ENCODE data around the gene ADAMTS10. TPM values are rescaled to one million over a fixed set of nuclear protein-coding genes. Genes with fewer than 3 reads are reported as not detected.
"Not testable (repeated sequence)": the region's sequence is repeated elsewhere in the genome, so short reads cannot be mapped to it uniquely, and the experiment has no call there.

The ADAMTS10 gene
- polyA plus RNA-seq, 2 donors, result 7.3 to 11.7 TPM

DNA sequence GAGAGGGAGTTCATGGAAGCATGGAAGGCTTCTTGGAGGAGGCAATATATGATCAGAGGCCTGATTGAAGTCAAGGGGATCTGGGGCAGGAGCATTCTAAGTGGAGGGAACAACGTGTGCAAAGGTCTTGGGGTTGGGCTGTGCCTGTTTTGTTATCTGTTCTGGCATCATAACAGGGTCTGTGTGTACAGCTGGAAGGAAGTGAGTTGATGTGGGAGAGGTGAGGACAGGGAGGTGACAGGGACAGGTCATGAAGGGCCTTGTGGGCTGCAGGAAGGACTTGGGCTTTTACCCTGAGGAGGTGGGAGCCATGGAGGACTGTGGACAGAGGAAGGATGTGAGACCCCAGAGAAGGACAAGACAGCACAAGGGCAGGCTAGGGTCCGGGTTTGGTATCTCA lies 18.7 kb upstream of the ADAMTS10 start:
- Histone ChIP-seq H3K27ac (ENCODE audit: low read depth in 2 of 2, low read length in 1 of 2) (no peak overlapping the region), H3K4me1 (ENCODE audit: control insufficient read depth in 2 of 2, insufficient read depth in 2 of 2, low read length in 1 of 2) (no peaks in the 10 kb centered on the region), H3K9me3 (ENCODE audit: control insufficient read depth in 2 of 2, insufficient read depth in 1 of 2, low read depth in 1 of 2, low read length in 1 of 2) (peaks cover 3 to 6% of the 10 kb centered on the region in 2 donors), H3K27me3 (ENCODE audit: control insufficient read depth in 1 of 2, insufficient read depth in 2 of 2, low read length in 2 of 2) (no peaks in the 10 kb centered on the region), H3K36me3 (ENCODE audit: control insufficient read depth in 2 of 2, insufficient read depth in 2 of 2, low read length in 1 of 2) (no peaks in the 10 kb centered on the region), H3K4me3 (ENCODE audit: low read depth in 1 of 2, low read length in 2 of 2) (no peak overlapping the region)
- 78 to 83% methylated on average over 2 of the region's 2 CpGs for WGBS, 2 donors

DNA sequence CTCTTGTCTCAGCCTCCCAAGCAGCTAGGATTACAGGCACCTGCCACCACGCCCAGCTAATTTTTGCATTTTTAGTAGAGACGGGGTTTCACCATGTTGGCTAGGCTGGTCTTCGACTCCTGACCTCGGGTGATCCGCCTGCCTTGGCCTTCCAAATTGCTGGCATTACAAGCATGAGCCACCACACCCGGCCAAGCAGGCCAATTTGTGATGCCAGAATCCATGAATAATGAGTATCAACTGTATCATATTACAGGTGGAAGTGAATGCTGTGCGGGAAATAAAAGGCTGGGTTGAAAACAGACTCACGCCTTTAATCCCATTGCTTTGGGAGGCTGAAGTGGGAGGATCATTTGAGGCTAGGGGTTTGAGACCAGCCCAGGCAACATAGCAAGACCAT lies 16.3 kb upstream of the ADAMTS10 start:
- Histone ChIP-seq H3K4me3 (ENCODE audit: low read depth in 1 of 2, low read length in 2 of 2) (no peak overlapping the region), H3K27ac (ENCODE audit: low read depth in 2 of 2, low read length in 1 of 2) (no peak overlapping the region), H3K27me3 (ENCODE audit: control insufficient read depth in 1 of 2, insufficient read depth in 2 of 2, low read length in 2 of 2) (no peaks in the 10 kb centered on the region), H3K4me1 (ENCODE audit: control insufficient read depth in 2 of 2, insufficient read depth in 2 of 2, low read length in 1 of 2) (no peaks in the 10 kb centered on the region), H3K9me3 (ENCODE audit: control insufficient read depth in 2 of 2, insufficient read depth in 1 of 2, low read depth in 1 of 2, low read length in 1 of 2) (peaks cover 3 to 6% of the 10 kb centered on the region in 2 donors), H3K36me3 (ENCODE audit: control insufficient read depth in 2 of 2, insufficient read depth in 2 of 2, low read length in 1 of 2) (no peaks in the 10 kb centered on the region)
- WGBS, 2 donors, result 72 to 80% methylated on average over 8 of the region's 8 CpGs

DNA sequence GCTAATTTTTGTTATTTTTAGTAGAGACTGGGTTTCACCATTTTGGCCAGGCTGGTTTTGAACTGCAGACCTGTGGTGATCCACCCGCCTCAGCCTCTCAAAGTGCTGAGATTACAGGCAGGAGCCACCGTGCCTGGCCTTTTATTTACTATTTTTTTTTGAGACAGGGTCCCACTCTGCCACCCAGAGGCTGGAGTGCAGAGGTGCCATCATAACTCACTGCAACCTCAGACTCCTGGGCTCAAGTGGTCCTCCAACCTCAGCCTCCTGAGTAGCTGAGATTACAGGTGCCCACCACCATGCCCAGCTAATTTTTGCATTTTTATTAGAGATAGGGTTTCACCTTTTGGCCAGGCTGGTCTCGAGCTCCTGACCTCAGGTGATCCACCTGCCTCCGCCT lies 12.4 kb upstream of the ADAMTS10 start:
- 48 to 53% methylated on average over 4 of the region's 4 CpGs for WGBS, 2 donors
- not testable (repeated sequence) for H3K4me1 ChIP-seq (ENCODE audit: control insufficient read depth in 2 of 2, insufficient read depth in 2 of 2, low read length in 1 of 2); H3K9me3 ChIP-seq (ENCODE audit: control insufficient read depth in 2 of 2, insufficient read depth in 1 of 2, low read depth in 1 of 2, low read length in 1 of 2); H3K27me3 ChIP-seq (ENCODE audit: control insufficient read depth in 1 of 2, insufficient read depth in 2 of 2, low read length in 2 of 2); H3K36me3 ChIP-seq (ENCODE audit: control insufficient read depth in 2 of 2, insufficient read depth in 2 of 2, low read length in 1 of 2); H3K4me3 ChIP-seq (ENCODE audit: low read depth in 1 of 2, low read length in 2 of 2); H3K27ac ChIP-seq (ENCODE audit: low read depth in 2 of 2, low read length in 1 of 2)

DNA sequence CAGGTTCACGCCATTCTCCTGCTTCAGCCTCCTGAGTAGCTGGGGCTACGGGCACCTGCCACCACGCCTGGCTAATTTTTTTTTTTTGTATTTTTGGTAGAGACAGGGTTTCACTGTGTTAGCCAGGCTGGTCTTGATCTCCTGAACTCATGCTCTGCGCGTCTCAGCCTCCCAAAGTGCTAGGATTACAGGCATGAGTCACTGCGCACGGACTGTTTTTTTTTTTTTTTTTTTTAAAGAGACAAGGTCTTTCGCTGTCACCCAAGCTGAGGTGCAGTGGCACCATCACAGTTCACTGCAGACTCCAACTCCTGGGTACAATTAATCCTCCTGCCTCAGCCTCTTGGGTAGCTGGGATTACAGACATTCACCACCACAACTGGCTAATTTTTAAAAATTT lies 8.2 kb upstream of the ADAMTS10 start:
- no peaks in the 10 kb centered on the region for H3K36me3 ChIP-seq (ENCODE audit: control insufficient read depth in 2 of 2, insufficient read depth in 2 of 2, low read length in 1 of 2)
- H3K4me1 ChIP-seq (ENCODE audit: control insufficient read depth in 2 of 2, insufficient read depth in 2 of 2, low read length in 1 of 2), result no peaks in the 10 kb centered on the region
- H3K4me3 ChIP-seq (ENCODE audit: low read depth in 1 of 2, low read length in 2 of 2), result no peak overlapping the region
- H3K9me3 ChIP-seq (ENCODE audit: control insufficient read depth in 2 of 2, insufficient read depth in 1 of 2, low read depth in 1 of 2, low read length in 1 of 2), result no peaks in the 10 kb centered on the region
- no peak overlapping the region for H3K27ac ChIP-seq (ENCODE audit: low read depth in 2 of 2, low read length in 1 of 2)
- WGBS, 2 donors, result 43 to 50% methylated on average over 8 of the region's 8 CpGs
- no peaks in the 10 kb centered on the region for H3K27me3 ChIP-seq (ENCODE audit: control insufficient read depth in 1 of 2, insufficient read depth in 2 of 2, low read length in 2 of 2)

DNA sequence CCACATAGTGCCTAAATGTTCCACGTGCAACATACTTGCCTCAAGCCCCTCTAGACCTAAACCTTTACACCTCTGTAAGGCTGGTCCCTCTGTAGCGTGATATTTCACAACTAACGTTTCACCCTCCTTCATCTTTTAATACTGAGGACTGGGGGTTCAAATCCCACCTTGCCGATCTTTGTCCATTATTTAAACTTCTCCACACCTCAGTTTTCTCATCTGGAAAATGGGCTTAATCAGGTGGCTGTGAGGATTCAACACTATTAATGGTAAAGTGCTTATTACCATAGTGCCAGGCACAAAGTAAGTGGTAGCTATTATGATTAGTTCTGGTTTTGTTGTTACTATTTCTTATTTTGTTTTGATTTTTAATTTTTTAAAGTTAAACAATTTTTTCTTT lies 7.5 kb upstream of the ADAMTS10 start:
- H3K27me3 ChIP-seq (ENCODE audit: control insufficient read depth in 1 of 2, insufficient read depth in 2 of 2, low read length in 2 of 2), result no peaks in the 10 kb centered on the region
- WGBS, 2 donors, result 81 to 83% methylated on average over 4 of the region's 4 CpGs
- no peaks in the 10 kb centered on the region for H3K9me3 ChIP-seq (ENCODE audit: control insufficient read depth in 2 of 2, insufficient read depth in 1 of 2, low read depth in 1 of 2, low read length in 1 of 2)
- no peak overlapping the region for H3K4me3 ChIP-seq (ENCODE audit: low read depth in 1 of 2, low read length in 2 of 2)
- H3K36me3 ChIP-seq (ENCODE audit: control insufficient read depth in 2 of 2, insufficient read depth in 2 of 2, low read length in 1 of 2), result no peaks in the 10 kb centered on the region
- H3K27ac ChIP-seq (ENCODE audit: low read depth in 2 of 2, low read length in 1 of 2), result no peak overlapping the region
- no peaks in the 10 kb centered on the region for H3K4me1 ChIP-seq (ENCODE audit: control insufficient read depth in 2 of 2, insufficient read depth in 2 of 2, low read length in 1 of 2)

DNA sequence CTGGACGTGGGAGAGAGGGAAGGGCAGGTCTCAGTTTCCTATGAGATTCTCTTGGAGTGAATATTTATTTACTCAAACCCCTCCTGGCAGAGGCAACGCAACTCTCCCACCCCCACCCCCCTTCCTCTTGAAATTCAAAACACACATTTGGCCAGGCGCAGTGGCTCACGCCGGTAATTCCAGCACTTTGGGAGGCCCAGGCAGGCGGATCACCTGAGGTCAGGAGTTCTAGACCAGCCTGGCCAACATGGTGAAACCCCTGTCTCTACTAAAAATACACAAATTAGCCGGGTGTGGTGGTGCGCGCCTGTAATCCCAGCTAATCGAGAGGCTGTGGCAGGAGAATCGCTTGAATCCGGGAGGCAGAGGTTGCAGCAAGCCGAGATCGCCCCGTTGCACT lies 6.8 kb upstream of the ADAMTS10 start:
- not testable (repeated sequence) for H3K27ac ChIP-seq (ENCODE audit: low read depth in 2 of 2, low read length in 1 of 2); H3K4me3 ChIP-seq (ENCODE audit: low read depth in 1 of 2, low read length in 2 of 2); H3K36me3 ChIP-seq (ENCODE audit: control insufficient read depth in 2 of 2, insufficient read depth in 2 of 2, low read length in 1 of 2); H3K27me3 ChIP-seq (ENCODE audit: control insufficient read depth in 1 of 2, insufficient read depth in 2 of 2, low read length in 2 of 2); H3K9me3 ChIP-seq (ENCODE audit: control insufficient read depth in 2 of 2, insufficient read depth in 1 of 2, low read depth in 1 of 2, low read length in 1 of 2); H3K4me1 ChIP-seq (ENCODE audit: control insufficient read depth in 2 of 2, insufficient read depth in 2 of 2, low read length in 1 of 2)
- WGBS, 2 donors, result 68 to 69% methylated on average over 15 of the region's 15 CpGs

DNA sequence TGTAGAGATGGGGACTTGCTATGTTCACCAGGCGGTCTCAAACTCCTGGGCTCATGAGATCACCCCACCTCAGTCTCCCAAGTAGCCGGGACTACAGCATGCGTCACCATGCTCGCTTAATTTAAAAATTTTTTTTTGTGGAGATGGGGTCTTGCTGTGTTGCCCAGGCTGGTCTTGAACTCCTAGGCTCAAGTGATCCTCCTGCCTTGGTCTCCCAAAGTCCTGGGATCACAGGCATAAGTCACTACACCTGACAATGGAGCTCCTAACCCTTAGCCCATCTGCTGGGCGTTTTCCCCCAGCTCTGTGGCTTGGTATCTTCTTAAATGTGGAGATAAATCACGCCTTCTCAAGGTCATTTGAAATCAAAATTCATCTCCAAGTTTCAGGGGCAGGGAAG lies 6.3 kb upstream of the ADAMTS10 start:
- no peak overlapping the region for H3K4me3 ChIP-seq (ENCODE audit: low read depth in 1 of 2, low read length in 2 of 2)
- no peak overlapping the region for H3K27ac ChIP-seq (ENCODE audit: low read depth in 2 of 2, low read length in 1 of 2)
- H3K4me1 ChIP-seq (ENCODE audit: control insufficient read depth in 2 of 2, insufficient read depth in 2 of 2, low read length in 1 of 2), result no peaks in the 10 kb centered on the region
- H3K27me3 ChIP-seq (ENCODE audit: control insufficient read depth in 1 of 2, insufficient read depth in 2 of 2, low read length in 2 of 2), result no peaks in the 10 kb centered on the region
- 76% methylated on average over 6 of the region's 6 CpGs for WGBS, 2 donors
- H3K9me3 ChIP-seq (ENCODE audit: control insufficient read depth in 2 of 2, insufficient read depth in 1 of 2, low read depth in 1 of 2, low read length in 1 of 2), result no peaks in the 10 kb centered on the region
- H3K36me3 ChIP-seq (ENCODE audit: control insufficient read depth in 2 of 2, insufficient read depth in 2 of 2, low read length in 1 of 2), result no peaks in the 10 kb centered on the region

DNA sequence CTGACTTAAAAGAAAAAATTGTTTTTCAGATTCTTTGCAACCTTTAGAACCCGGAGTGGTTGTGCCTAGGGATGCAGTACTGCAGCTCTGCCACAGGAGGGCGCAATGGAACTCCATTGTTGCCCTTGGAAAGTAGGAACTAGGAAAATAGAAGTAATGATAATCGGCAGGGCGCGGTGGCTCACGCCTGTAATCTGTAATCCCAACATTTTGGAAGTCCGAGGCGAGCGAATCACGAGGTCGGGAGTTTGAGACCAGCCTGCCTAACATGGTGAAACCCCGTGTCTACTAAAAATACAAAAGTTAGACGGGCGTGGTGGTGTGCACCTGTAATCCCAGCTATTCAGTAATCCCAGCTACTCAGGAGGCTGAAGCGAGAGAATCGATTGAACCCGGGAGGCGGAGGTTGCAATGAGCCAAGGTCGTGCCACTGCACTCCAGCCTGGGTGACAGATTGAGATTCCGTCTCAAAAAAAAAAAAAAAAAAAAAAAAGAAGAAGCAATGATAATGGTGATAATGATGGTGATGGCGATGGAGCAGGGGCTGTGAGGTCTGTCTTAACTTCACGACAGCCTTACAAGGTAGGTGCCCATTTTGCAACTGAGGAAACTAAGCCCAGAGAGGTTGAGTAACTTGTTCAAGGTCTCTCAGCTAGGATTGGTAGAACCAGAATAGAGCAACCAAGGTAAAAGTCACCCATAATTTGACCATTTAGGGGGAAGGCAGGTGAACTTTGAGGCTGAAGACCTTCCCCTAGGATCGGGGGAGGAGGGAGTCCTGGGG lies 5.5 kb upstream of the ADAMTS10 start:
- Histone ChIP-seq H3K9me3 (ENCODE audit: control insufficient read depth in 2 of 2, insufficient read depth in 1 of 2, low read depth in 1 of 2, low read length in 1 of 2) (no peaks in the 10 kb centered on the region), H3K27ac (ENCODE audit: low read depth in 2 of 2, low read length in 1 of 2) (no peak overlapping the region), H3K36me3 (ENCODE audit: control insufficient read depth in 2 of 2, insufficient read depth in 2 of 2, low read length in 1 of 2) (no peaks in the 10 kb centered on the region), H3K4me1 (ENCODE audit: control insufficient read depth in 2 of 2, insufficient read depth in 2 of 2, low read length in 1 of 2) (no peaks in the 10 kb centered on the region), H3K27me3 (ENCODE audit: control insufficient read depth in 1 of 2, insufficient read depth in 2 of 2, low read length in 2 of 2) (no peaks in the 10 kb centered on the region), H3K4me3 (ENCODE audit: low read depth in 1 of 2, low read length in 2 of 2) (no peak overlapping the region)
- WGBS, 2 donors, result 29 to 36% methylated on average over 22 to 23 of the region's 23 CpGs

DNA sequence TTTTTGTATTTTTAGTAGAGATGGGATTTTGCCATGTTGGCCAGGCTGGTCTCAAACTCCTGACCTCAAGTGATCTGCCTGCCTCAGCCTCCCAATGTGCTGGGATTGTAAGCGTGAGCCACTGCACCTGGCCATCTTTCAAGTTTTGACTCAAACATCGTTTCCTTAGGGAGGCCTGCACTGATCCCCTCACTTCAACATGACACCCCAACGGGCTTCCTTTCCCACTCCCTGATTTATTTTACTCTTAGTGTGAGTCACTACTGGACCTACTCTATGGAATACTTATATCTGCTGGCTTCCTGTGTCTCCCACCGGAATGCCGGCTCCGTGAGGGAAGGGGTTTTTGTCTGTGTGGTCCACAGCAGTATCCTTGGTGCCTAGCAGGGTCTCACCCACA lies 4.5 kb upstream of the ADAMTS10 start:
- Histone ChIP-seq H3K4me3 (ENCODE audit: low read depth in 1 of 2, low read length in 2 of 2) (no peak overlapping the region), H3K9me3 (ENCODE audit: control insufficient read depth in 2 of 2, insufficient read depth in 1 of 2, low read depth in 1 of 2, low read length in 1 of 2) (no peaks in the 10 kb centered on the region), H3K36me3 (ENCODE audit: control insufficient read depth in 2 of 2, insufficient read depth in 2 of 2, low read length in 1 of 2) (no peaks in the 10 kb centered on the region), H3K4me1 (ENCODE audit: control insufficient read depth in 2 of 2, insufficient read depth in 2 of 2, low read length in 1 of 2) (peaks cover 0 to 4% of the 10 kb centered on the region in 2 donors), H3K27ac (ENCODE audit: low read depth in 2 of 2, low read length in 1 of 2) (no peak overlapping the region), H3K27me3 (ENCODE audit: control insufficient read depth in 1 of 2, insufficient read depth in 2 of 2, low read length in 2 of 2) (no peaks in the 10 kb centered on the region)
- 30 to 32% methylated on average over 6 of the region's 6 CpGs for WGBS, 2 donors

DNA sequence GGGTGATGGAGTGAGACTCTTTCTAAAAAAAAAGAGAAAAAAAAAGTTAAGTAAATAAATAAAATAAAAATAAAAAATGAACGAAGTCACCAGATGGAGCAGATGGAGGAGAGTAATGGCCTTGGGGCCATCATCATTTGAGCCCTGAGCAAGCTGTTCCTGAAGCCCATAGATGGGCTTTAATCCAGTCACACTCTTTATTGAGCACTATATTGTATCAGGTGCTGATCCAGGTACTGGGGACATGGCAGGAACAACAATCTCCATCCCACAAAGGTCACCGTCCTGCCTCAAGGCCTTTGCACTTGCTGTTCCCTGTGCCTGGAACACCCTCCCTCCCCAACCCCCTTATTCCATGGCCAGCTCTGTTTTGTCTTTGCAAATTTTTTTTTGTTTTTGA lies 3.9 kb upstream of the ADAMTS10 start:
- Histone ChIP-seq H3K27ac (ENCODE audit: low read depth in 2 of 2, low read length in 1 of 2) (no peak overlapping the region), H3K27me3 (ENCODE audit: control insufficient read depth in 1 of 2, insufficient read depth in 2 of 2, low read length in 2 of 2) (peaks cover 0 to 2% of the 10 kb centered on the region in 2 donors), H3K9me3 (ENCODE audit: control insufficient read depth in 2 of 2, insufficient read depth in 1 of 2, low read depth in 1 of 2, low read length in 1 of 2) (no peaks in the 10 kb centered on the region), H3K36me3 (ENCODE audit: control insufficient read depth in 2 of 2, insufficient read depth in 2 of 2, low read length in 1 of 2) (no peaks in the 10 kb centered on the region), H3K4me1 (ENCODE audit: control insufficient read depth in 2 of 2, insufficient read depth in 2 of 2, low read length in 1 of 2) (peaks cover 0 to 7% of the 10 kb centered on the region in 2 donors), H3K4me3 (ENCODE audit: low read depth in 1 of 2, low read length in 2 of 2) (no peak overlapping the region)
- WGBS, 2 donors, result 67 to 79% methylated on average over 2 of the region's 2 CpGs
